Smooth muscle cell (in vitro differentiated cells): ENCODE results near the gene EPG5. TPM values are rescaled to one million over a fixed set of nuclear protein-coding genes. Genes with fewer than 3 reads are reported as not detected.

Experiments
- DNase-seq: peaks from one replicate; lab custom pipeline; 2025; ENCODE audit not compliant: unreplicated experiment; lab: John Stamatoyannopoulos, UW
- H2AFZ ChIP-seq: fragments of 200-600 bp; sonication (generic); 2 replicates; pipeline ENCODE4 v1.6.0; 2016; ENCODE audit warnings: antibody characterized with exemption, low read depth, mild to moderate bottlenecking
- H3F3A ChIP-seq: fragments of 200-600 bp; sonication (generic); 2 replicates; pipeline ENCODE4 v1.6.0; 2017; ENCODE audit warnings: antibody characterized with exemption, low read depth
- H3K27ac ChIP-seq: fragments of 200-600 bp; sonication (generic); 2 replicates; pipeline ENCODE4 v1.5.1; 2016; ENCODE audit warnings: low read depth, mild to moderate bottlenecking
- H3K27me3 ChIP-seq: fragments of 200-600 bp; sonication (generic); 2 replicates; pipeline ENCODE4 v1.6.1; 2016; ENCODE audit warnings: low read depth, mild to moderate bottlenecking
- H3K36me3 ChIP-seq: fragments of 200-600 bp; sonication (generic); 2 replicates; pipeline ENCODE4 v1.5.1; 2016; ENCODE audit warnings: low read depth
- H3K4me1 ChIP-seq: fragments of 200-600 bp; sonication (generic); 2 replicates; pipeline ENCODE4 v1.5.1; 2016; ENCODE audit warnings: low read depth
- H3K4me2 ChIP-seq: fragments of 200-600 bp; sonication (generic); 2 replicates; pipeline ENCODE4 v1.6.0; 2016; ENCODE audit warnings: mild to moderate bottlenecking
- H3K4me3 ChIP-seq: fragments of 200-600 bp; sonication (generic); 2 replicates; pipeline ENCODE4 v1.5.1; 2016; ENCODE audit warnings: mild to moderate bottlenecking
- H3K79me2 ChIP-seq: fragments of 200-600 bp; sonication (generic); 2 replicates; pipeline ENCODE4 v1.6.0; 2016; ENCODE audit warnings: low read depth, mild to moderate bottlenecking
- H3K9ac ChIP-seq: fragments of 200-600 bp; sonication (generic); 2 replicates; pipeline ENCODE4 v1.6.0; 2016; ENCODE audit warnings: low read depth
- H3K9me3 ChIP-seq: fragments of 200-600 bp; sonication (generic); replicated peaks from 2 replicates; pipeline ENCODE4 v1.5.1; 2016; ENCODE audit warnings: low read depth
- H4K20me1 ChIP-seq: fragments of 200-600 bp; sonication (generic); 2 replicates; pipeline ENCODE4 v1.6.0; 2016; ENCODE audit warnings: low read depth
- WGBS: methylation state at CpG from one replicate; pipeline ENCODE4 v1.1.7; 2016; ENCODE audit warnings: low lambda C conversion rate; 5-methylcytosine and 5-hydroxymethylcytosine counted together
- polyA plus RNA-seq: library from polyadenylated mRNA; unstranded; fragments of >200 nt; fragmentation: Nextera tagmentation; extraction: Ambion mirVana; gene quantifications from 2 replicates; pipeline ENCODE4 v1.2.1, GENCODE V29; 2016
- total RNA-seq: library from RNA; depleted of rRNA; stranded (reverse); fragments of >200 nt; gene quantifications from 2 replicates; pipeline ENCODE4 v1.2.3, GENCODE V29; 2014
- TF ChIP-seq, protein P1 (sequence below): fragments of 200-600 bp; sonication (generic); IDR thresholded peaks from 2 replicates; pipeline ENCODE4 v1.5.1; 2017; ENCODE audit warnings: borderline replicate concordance, mild to moderate bottlenecking, antibody characterized with exemption; ENCODE audit not compliant: insufficient read depth, poor library complexity, severe bottlenecking

Gene EPG5
- total and polyA plus RNA-seq, 2 experiments from 2014 or later, result 2.7 to 20.8 TPM

DNA sequence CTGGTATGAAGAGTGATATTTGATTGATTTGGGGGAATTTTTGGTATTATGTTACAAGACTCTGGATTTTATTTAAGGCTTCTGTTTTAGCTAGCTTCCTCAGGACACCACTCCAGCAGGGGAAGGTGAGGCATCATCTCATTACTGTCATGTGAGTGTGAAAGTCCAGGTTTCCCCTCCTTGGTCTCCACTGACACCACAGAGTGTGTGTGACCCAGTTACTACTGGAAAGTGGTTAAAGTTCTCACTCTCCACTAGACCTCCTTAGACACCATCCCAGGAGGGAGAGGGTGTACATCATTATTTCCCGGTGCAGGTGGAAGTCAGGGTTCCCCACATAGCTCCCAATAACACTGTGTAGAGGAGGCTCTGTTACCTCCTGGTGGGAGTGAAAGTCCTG lies 35.8 kb upstream of the EPG5 start:
- Histone ChIP-seq H3K36me3 (no peaks in the 10 kb centered on the region), H2AFZ (no peak overlapping the region), H3K27ac (no peak overlapping the region), H3K4me3 (no peak overlapping the region), H3K4me2 (no peak overlapping the region), H3K9me3 (peaks cover 4% of the 10 kb centered on the region), H3K79me2 (no peaks in the 10 kb centered on the region), H3K4me1 (no peaks in the 10 kb centered on the region), H3K27me3 (no peaks in the 10 kb centered on the region), H4K20me1 (no peaks in the 10 kb centered on the region), H3F3A (no peaks in the 10 kb centered on the region), H3K9ac (no peak overlapping the region)
- TF ChIP-seq, protein P1, sequence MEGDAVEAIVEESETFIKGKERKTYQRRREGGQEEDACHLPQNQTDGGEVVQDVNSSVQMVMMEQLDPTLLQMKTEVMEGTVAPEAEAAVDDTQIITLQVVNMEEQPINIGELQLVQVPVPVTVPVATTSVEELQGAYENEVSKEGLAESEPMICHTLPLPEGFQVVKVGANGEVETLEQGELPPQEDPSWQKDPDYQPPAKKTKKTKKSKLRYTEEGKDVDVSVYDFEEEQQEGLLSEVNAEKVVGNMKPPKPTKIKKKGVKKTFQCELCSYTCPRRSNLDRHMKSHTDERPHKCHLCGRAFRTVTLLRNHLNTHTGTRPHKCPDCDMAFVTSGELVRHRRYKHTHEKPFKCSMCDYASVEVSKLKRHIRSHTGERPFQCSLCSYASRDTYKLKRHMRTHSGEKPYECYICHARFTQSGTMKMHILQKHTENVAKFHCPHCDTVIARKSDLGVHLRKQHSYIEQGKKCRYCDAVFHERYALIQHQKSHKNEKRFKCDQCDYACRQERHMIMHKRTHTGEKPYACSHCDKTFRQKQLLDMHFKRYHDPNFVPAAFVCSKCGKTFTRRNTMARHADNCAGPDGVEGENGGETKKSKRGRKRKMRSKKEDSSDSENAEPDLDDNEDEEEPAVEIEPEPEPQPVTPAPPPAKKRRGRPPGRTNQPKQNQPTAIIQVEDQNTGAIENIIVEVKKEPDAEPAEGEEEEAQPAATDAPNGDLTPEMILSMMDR, result no peak
- no peak for DNase-seq
- 100% methylated on average over 1 of the region's 1 CpG for WGBS

DNA sequence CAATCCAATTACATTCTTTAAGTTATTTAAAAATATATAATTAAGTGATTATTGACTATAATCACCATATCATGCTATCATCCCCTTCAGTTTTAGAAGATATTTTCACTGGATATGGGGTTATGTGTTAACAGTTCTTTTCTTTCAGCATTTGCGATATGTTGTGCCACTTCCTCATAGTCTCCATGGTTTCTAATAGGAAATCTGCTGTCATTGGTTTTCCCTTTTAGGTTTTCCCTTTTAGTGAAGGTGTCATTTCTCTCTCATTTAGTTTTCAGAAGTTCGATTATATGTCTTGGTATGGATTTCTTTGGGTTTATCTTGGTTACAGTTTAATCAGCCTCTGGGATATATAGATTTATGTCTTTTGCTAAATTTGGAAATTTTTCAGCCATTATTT lies 34.8 kb upstream of the EPG5 start:
- no peak overlapping the region for H3K4me2 ChIP-seq
- H3K27me3 ChIP-seq, result no peaks in the 10 kb centered on the region
- H3K36me3 ChIP-seq, result no peaks in the 10 kb centered on the region
- no peaks in the 10 kb centered on the region for H3K4me1 ChIP-seq
- no peak overlapping the region for H3K27ac ChIP-seq
- peaks cover 4% of the 10 kb centered on the region for H3K9me3 ChIP-seq
- no peaks in the 10 kb centered on the region for H4K20me1 ChIP-seq
- no peaks in the 10 kb centered on the region for H3K79me2 ChIP-seq
- no peak overlapping the region for H2AFZ ChIP-seq
- no peak for DNase-seq
- H3K9ac ChIP-seq, result no peak overlapping the region
- TF ChIP-seq, protein P1, result no peak
- H3K4me3 ChIP-seq, result no peak overlapping the region
- WGBS, result 94% methylated on average over 2 of the region's 2 CpGs
- H3F3A ChIP-seq, result no peaks in the 10 kb centered on the region

DNA sequence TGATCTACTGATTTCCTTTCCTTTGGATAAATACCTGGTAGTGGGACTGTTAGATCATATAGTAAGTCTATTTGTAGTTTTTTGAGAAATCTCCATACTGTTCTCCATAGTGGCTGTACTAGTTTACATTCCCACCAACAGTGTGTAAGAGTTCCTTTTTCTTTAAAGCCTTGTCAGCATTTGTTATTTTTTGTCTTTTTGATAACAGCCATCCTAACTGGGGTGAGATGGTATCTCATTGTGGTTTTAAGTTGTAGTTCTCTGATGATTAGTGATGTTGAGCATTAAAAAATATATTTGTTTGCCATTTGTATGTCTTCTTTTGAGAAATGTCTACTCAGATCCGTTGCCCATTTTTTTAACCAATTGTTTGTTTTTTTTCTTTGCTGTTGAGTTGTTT lies 33.9 kb upstream of the EPG5 start:
- 87% methylated on average over 1 of the region's 1 CpG for WGBS
- no peaks in the 10 kb centered on the region for H4K20me1 ChIP-seq

DNA sequence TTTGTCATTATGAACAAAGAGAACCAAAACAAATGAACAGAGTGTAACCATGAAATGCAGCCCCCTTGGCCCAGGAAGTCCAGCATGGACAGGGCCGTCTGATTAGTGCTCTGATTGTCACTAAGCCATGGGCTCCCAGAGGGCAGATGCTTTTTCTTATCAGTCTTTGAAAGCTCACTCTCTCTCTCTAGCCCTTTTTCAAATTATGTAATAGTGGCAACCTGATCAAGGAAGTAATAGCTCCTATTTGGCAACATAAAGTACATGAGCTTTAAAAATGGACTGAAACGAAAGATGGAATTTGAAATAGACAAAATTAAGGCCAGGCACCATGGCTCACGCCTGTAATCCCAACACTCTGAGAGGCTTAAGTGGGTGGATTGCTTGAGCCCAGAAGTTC lies 32.4 kb upstream of the EPG5 start:
- WGBS, result 87% methylated on average over 3 of the region's 3 CpGs

More for the DNA sequence above, 33.9 kb upstream of the EPG5 start:
- no peaks in the 10 kb centered on the region for H3K4me1 ChIP-seq
- TF ChIP-seq, protein P1, result no peak
- no peaks in the 10 kb centered on the region for H3K79me2 ChIP-seq
- no peaks in the 10 kb centered on the region for H3K27me3 ChIP-seq
- no peak for DNase-seq
- H3K9me3 ChIP-seq, result peaks cover 4% of the 10 kb centered on the region
- no peak overlapping the region for H2AFZ ChIP-seq
- H3K9ac ChIP-seq, result no peak overlapping the region
- no peak overlapping the region for H3K4me3 ChIP-seq
- H3K27ac ChIP-seq, result no peak overlapping the region
- no peaks in the 10 kb centered on the region for H3F3A ChIP-seq
- no peak overlapping the region for H3K4me2 ChIP-seq
- no peaks in the 10 kb centered on the region for H3K36me3 ChIP-seq

More for the DNA sequence above, 32.4 kb upstream of the EPG5 start:
- TF ChIP-seq, protein P1, result no peak
- Histone ChIP-seq H3K27ac (no peak overlapping the region), H3K9me3 (peaks cover 4% of the 10 kb centered on the region), H4K20me1 (no peaks in the 10 kb centered on the region), H3F3A (no peaks in the 10 kb centered on the region), H3K4me3 (no peak overlapping the region), H2AFZ (no peak overlapping the region), H3K79me2 (no peaks in the 10 kb centered on the region), H3K27me3 (no peaks in the 10 kb centered on the region), H3K4me2 (no peak overlapping the region), H3K36me3 (no peaks in the 10 kb centered on the region), H3K9ac (no peak overlapping the region), H3K4me1 (no peaks in the 10 kb centered on the region)
- DNase-seq, result no peak
